Brain pericyte (primary cell): ENCODE data around the gene SLC16A8.

Experiments
- DNase-seq: peaks from one replicate; pipeline ENCODE4 v3.0.0-alpha.2; 2012; ENCODE audit warnings: low read depth, low spot score

SLC16A8 gene

GRCh38 chr22:38114484-38115398 is 30.8 kb upstream of the SLC16A8 start:
- DNase-seq = peak; percentile 66

GRCh38 chr22:38112381-38112780 is 28.4 kb upstream of the SLC16A8 start:
- DNase-seq = no peak

- no peak for DNase-seq
These were observed 28.0 kb upstream of the SLC16A8 start for GRCh38 chr22:38111925-38112355.

GRCh38 chr22:38110863-38111852 is 27.2 kb upstream of the SLC16A8 start:
- DNase-seq = no peak

- no peak for DNase-seq
These were observed 26.3 kb upstream of the SLC16A8 start, which contains the start of gene BAIAP2L2 for GRCh38 chr22:38110008-38110862. Gene BAIAP2L2, minus strand, starts transcription at chr22:38110684. Its CDS starts 159 bp downstream, at chr22:38110525.

GRCh38 chr22:38109371-38110001 is 25.5 kb upstream of the SLC16A8 start:
- no peak for DNase-seq

GRCh38 chr22:38108561-38109319 is 24.8 kb upstream of the SLC16A8 start:
- no peak for DNase-seq

- no peak for DNase-seq
These were observed 23.9 kb upstream of the SLC16A8 start for GRCh38 chr22:38107692-38108515.

- no peak for DNase-seq
These were observed 23.0 kb upstream of the SLC16A8 start for GRCh38 chr22:38106814-38107578.

- no peak for DNase-seq
These were observed 20.1 kb upstream of the SLC16A8 start for GRCh38 chr22:38104084-38104483.

GRCh38 chr22:38103641-38104040 is 19.7 kb upstream of the SLC16A8 start:
- DNase-seq = no peak

GRCh38 chr22:38098410-38099249 is 14.6 kb upstream of the SLC16A8 start:
- no peak for DNase-seq

- no peak for DNase-seq
These were observed 13.8 kb upstream of the SLC16A8 start for GRCh38 chr22:38097557-38098409.

GRCh38 chr22:38097058-38097457 is 13.1 kb upstream of the SLC16A8 start:
- no peak for DNase-seq

- DNase-seq = no peak
These were observed 5.5 kb upstream of the SLC16A8 start for GRCh38 chr22:38089474-38089851.
